ENCODE results near the gene CTIF.

GRCh38 chr18:48599391-48599790, 60.6 kb downstream of the CTIF start:
- TF ChIP-seq CTCF (conservative IDR thresholded peaks at IDR 0.05; ENCODE audit: low read depth in 2 of 2), result no peak
- TF ChIP-seq EZH2 (IDR thresholded peaks at IDR 0.05; ENCODE audit: low read depth, unreplicated experiment), result no peak
- no peak for TF ChIP-seq ETS1 (IDR thresholded peaks at IDR 0.05)
